T-cell (primary cell): Measurements from ENCODE around the gene ABHD6. TPM values are rescaled to one million over a fixed set of nuclear protein-coding genes. Genes with fewer than 3 reads are reported as not detected.

Experiments used
- ATAC-seq, 4 experiments: fragments of 200-7000 bp in 3 of 4; fragments of 150-1000 bp in 1 of 4; cut with Tn5 transposase; replicated peaks in 1 of 4; 1 replicate in 3 of 4; 2 replicates in 1 of 4; pipeline ENCODE4 v1.10.0; 2021; ENCODE audit warnings: moderate library complexity in 3 of 4, mild to moderate bottlenecking in 2 of 4, moderate number of reproducible peaks in 1 of 4
- CTCF ChIA-PET, 2 donors: fragments of 300-600 bp; sonication (Branson Sonifier 250); formaldehyde crosslinking; loops; one replicate each; lab custom pipeline; 2022; ENCODE audit warnings: antibody characterized with exemption in 2 of 2; lab: Charles Lee
- POLR2A ChIA-PET, 2 donors: fragments of 300-600 bp; sonication (Branson Sonifier 250); formaldehyde crosslinking; loops; one replicate each; lab custom pipeline; 2022; ENCODE audit warnings: antibody characterized with exemption in 2 of 2; lab: Charles Lee
- DNase-seq, 35 experiments: peaks; one replicate each; pipeline versions ENCODE4 v3.0.0 to v3.0.0-alpha.2; 2013 to 2023
- H3K27ac ChIP-seq: one replicate; pipeline ENCODE4 v1.5.1; 2013; ENCODE audit warnings: low read length
- H3K27me3 ChIP-seq, 2 experiments: replicated peaks in 1 of 2; 1 replicate in 1 of 2; 2 replicates in 1 of 2; pipeline versions ENCODE4 v1.6.1 to v1.7.0; 2013; ENCODE audit warnings: low read length in 1 of 2, mixed read lengths in 1 of 2; ENCODE audit not compliant: control insufficient read depth in 2 of 2, insufficient read depth in 2 of 2; ENCODE audit errors: extremely low read depth in 1 of 2
- H3K36me3 ChIP-seq, 2 donors: 1 replicate in 1 of 2; 2 replicates in 1 of 2; pipeline versions ENCODE4 v1.6.1 to v1.7.0; 2013; ENCODE audit warnings: low read length in 1 of 2; ENCODE audit not compliant: control insufficient read depth in 2 of 2, insufficient read depth in 1 of 2; ENCODE audit errors: extremely low read depth in 1 of 2
- H3K4me1 ChIP-seq, 2 experiments: 1 replicate in 1 of 2; 2 replicates in 1 of 2; pipeline versions ENCODE4 v1.6.1 to v1.7.0; 2013; ENCODE audit warnings: low read length in 2 of 2, mixed read lengths in 1 of 2; ENCODE audit not compliant: insufficient read depth in 2 of 2, control insufficient read depth in 1 of 2; ENCODE audit errors: extremely low read depth in 1 of 2
- H3K4me3 ChIP-seq, 2 donors: 1 replicate in 1 of 2; 2 replicates in 1 of 2; pipeline versions ENCODE4 v1.5.1 to v1.7.0; 2013; ENCODE audit warnings: mild to moderate bottlenecking in 2 of 2, low read length in 1 of 2, moderate library complexity in 1 of 2; ENCODE audit not compliant: control insufficient read depth in 1 of 2; ENCODE audit errors: extremely low read depth in 1 of 2
- H3K9me3 ChIP-seq: 2 replicates; pipeline ENCODE4 v1.7.0; 2013
- H3K27ac Mint-ChIP-seq, 2 donors: one replicate each; pipeline ENCODE4 v1.8.0; 2020 to 2021; ENCODE audit warnings: mild to moderate bottlenecking in 2 of 2, mixed read lengths in 2 of 2
- H3K27me3 Mint-ChIP-seq, 2 donors: one replicate each; pipeline ENCODE4 v1.8.0; 2021 to 2022; ENCODE audit warnings: mixed read lengths in 2 of 2
- H3K36me3 Mint-ChIP-seq: one replicate; pipeline ENCODE4 v1.8.0; 2021; ENCODE audit warnings: mixed read lengths
- H3K4me1 Mint-ChIP-seq, 3 donors: one replicate each; pipeline ENCODE4 v1.8.0; 2020 to 2022; ENCODE audit warnings: mixed read lengths in 3 of 3, mild to moderate bottlenecking in 1 of 3
- H3K4me3 Mint-ChIP-seq, 3 donors: one replicate each; pipeline ENCODE4 v1.8.0; 2020 to 2022; ENCODE audit warnings: mild to moderate bottlenecking in 3 of 3, mixed read lengths in 3 of 3, moderate library complexity in 3 of 3
- H3K9me3 Mint-ChIP-seq, 3 donors: one replicate each; pipeline ENCODE4 v1.8.0; 2020 to 2022; ENCODE audit warnings: mixed read lengths in 3 of 3
- WGBS: methylation state at CpG from one replicate; pipeline ENCODE4 v1.1.5; 2013; ENCODE audit warnings: missing lambda C conversion rate; ENCODE audit not compliant: insufficient coverage; 5-methylcytosine and 5-hydroxymethylcytosine counted together
- total RNA-seq, 35 experiments: library from RNA in 6 of 35; stranded (reverse) in 6 of 35; fragments of 120-200 nt in 1 of 35; gene quantifications; one replicate each; pipeline versions ENCODE4 v1.2.1 to v1.2.4 and lab custom pipeline; 2013 to 2026

Gene ABHD6
- total RNA-seq, 5 donors from 2014 or later (not counting 1 experiment from before 2014, with no cell fraction given) = 3.9 to 7.0 (median 5.5) TPM

DNA sequence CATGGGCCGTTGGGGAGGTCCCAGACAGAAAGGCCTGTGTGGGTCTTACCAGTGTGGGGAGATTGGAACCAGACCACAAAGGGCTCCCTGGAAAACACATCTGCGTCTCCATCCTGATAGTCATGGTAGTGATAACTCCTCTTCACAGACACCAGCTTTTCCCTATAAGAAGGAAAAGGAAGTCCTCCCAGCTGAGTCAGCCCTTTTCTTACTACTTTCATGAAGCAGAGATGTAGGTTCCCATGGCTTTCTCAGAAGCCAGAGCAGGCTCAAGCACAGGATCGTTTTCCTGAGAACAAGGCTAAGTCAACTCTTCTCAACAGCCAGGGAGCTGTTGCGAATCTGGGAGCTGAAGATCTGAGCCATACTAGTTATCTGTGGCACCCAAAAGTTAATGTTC is 32.9 kb upstream of the ABHD6 start:
- Histone ChIP-seq H3K9me3 (no peaks in the 10 kb centered on the region), H3K36me3 (no peaks in the 10 kb centered on the region), H3K4me3 (no peak overlapping the region), H3K27me3 (peaks cover 0 to 26% of the 10 kb centered on the region in 2 experiments), H3K4me1 (peaks cover 0 to 4% of the 10 kb centered on the region in 2 experiments), H3K27ac (no peak overlapping the region)
- no peak for DNase-seq
- H3K9me3 Mint-ChIP-seq = peaks cover 0 to 5% (median 2%) of the 10 kb centered on the region in 3 donors
- 76% methylated on average over 2 of the region's 4 CpGs for WGBS
- H3K4me1 Mint-ChIP-seq = peaks cover 2 to 19% (median 8%) of the 10 kb centered on the region in 3 donors
- POLR2A ChIA-PET = no interaction called here
- peaks cover 6 to 18% of the 10 kb centered on the region in 2 donors for H3K27me3 Mint-ChIP-seq
- no peak overlapping the region for H3K27ac Mint-ChIP-seq
- no peaks in the 10 kb centered on the region for H3K36me3 Mint-ChIP-seq
- ATAC-seq = no peak
- CTCF ChIA-PET = no interaction called here
- H3K4me3 Mint-ChIP-seq = no peak overlapping the region

DNA sequence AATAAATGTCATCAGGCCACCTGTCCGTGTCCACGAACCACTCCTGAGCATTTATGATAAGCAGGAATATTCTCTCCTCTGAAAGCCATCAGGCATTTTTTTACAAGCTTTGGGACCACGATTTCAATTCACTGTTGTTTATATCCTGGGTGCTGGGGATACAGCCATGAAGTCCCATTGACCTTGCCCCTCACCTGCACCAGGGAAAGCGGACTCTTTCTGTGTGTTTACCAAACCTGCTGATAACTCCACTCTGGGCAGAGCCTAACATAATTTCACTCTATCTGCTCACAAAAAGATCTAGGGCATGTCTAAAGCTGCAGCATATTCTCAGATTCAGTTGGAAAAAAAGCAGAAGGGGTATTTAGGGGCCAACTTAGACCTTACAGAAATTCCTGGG is 31.6 kb upstream of the ABHD6 start:
- ChIA-PET POLR2A (no interaction called here), CTCF (interaction anchor here in 1 of 2 donors (0.6 kb wide), 2 partner anchors 11 to 237 kb away, joined by 4 to 9 read pairs; no protein-coding TSS in a partner anchor)
- H3K36me3 Mint-ChIP-seq = no peaks in the 10 kb centered on the region
- DNase-seq = no peak
- H3K4me1 ChIP-seq = peaks cover 0 to under 1% of the 10 kb centered on the region in 2 experiments
- no peaks in the 10 kb centered on the region for H3K36me3 ChIP-seq
- H3K4me1 Mint-ChIP-seq = peaks cover 0 to 14% (median 2%) of the 10 kb centered on the region in 3 donors
- H3K27me3 Mint-ChIP-seq = peaks cover 8 to 18% of the 10 kb centered on the region in 2 donors
- ATAC-seq = no peak
- no peak overlapping the region for H3K27ac ChIP-seq
- peaks cover 0 to 22% of the 10 kb centered on the region in 2 experiments for H3K27me3 ChIP-seq
- H3K9me3 Mint-ChIP-seq = peaks cover 0 to 5% (median 2%) of the 10 kb centered on the region in 3 donors
- WGBS = 88% methylated on average over 2 of the region's 4 CpGs
- H3K4me3 ChIP-seq = no peak overlapping the region
- H3K9me3 ChIP-seq = no peaks in the 10 kb centered on the region
- H3K27ac Mint-ChIP-seq = no peak overlapping the region
- no peak overlapping the region for H3K4me3 Mint-ChIP-seq

DNA sequence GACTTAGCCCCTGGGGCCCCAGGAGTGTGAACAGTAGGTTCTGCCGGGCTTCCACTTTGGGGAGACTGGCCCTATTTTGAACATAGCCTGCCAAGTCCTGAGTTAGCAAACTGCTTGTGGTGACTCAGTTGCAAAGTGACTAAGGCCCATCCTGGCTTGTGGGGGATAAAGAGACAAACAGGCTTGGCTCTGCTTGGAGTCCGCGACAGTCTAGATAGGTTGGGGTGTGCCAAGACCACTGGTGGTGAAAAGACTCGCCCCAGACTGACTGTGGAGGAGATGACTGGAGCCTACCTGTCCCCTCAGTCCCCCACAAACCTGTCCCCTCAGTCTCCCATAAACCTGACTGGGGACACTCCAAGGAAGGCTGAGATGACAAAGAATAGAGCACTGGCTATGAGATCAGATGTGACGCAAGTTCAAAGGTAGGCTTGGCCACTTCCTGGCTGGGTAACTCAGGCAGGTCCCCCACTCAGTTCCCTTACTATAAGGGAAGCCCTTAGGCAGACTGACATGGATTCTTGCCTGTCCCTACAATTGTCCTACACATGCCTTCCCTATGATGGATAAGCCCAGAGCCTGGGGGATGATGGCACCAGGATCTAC is 31.1 kb upstream of the ABHD6 start:
- no peaks in the 10 kb centered on the region for H3K9me3 ChIP-seq
- no peak overlapping the region for H3K4me3 ChIP-seq
- WGBS = 52% methylated on average over 3 of the region's 5 CpGs
- H3K4me1 ChIP-seq = no peaks in the 10 kb centered on the region
- peaks cover 0 to 2% (median 2%) of the 10 kb centered on the region in 3 donors for H3K9me3 Mint-ChIP-seq
- H3K36me3 Mint-ChIP-seq = no peaks in the 10 kb centered on the region
- no peak overlapping the region for H3K4me3 Mint-ChIP-seq
- DNase-seq = peak in 1 of 35 experiments; percentile 11
- H3K27me3 Mint-ChIP-seq = peaks cover 8 to 18% of the 10 kb centered on the region in 2 donors
- ChIA-PET POLR2A (no interaction called here), CTCF (no interaction called here)
- peaks cover 0 to 21% of the 10 kb centered on the region in 2 experiments for H3K27me3 ChIP-seq
- peaks cover 0 to 9% (median 0%) of the 10 kb centered on the region in 3 donors for H3K4me1 Mint-ChIP-seq
- peak; percentile 23 to 72 (median 62) for ATAC-seq
- H3K27ac ChIP-seq = no peak overlapping the region
- no peaks in the 10 kb centered on the region for H3K36me3 ChIP-seq
- H3K27ac Mint-ChIP-seq = no peak overlapping the region

DNA sequence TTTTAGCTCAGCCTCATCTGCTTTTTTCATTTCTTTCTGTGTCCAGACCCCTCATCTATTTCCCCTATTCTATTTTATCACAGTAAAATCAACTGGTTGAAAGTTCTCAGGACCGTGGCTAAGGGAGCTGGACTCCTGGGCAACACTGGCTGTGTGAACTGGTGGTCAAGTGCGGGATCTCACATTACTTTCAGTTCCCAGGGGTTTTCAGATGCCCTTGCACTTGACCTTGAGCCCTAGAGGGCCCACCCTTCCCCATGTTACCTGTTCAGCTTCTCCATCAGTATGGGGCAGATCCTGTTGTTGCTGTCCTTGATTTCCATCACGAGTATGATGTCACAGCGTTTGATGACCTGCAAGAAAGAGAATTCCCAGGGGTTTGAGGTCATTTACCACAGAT is 29.6 kb upstream of the ABHD6 start:
- peak overlapping the region in 1 of 2 donors; percentile 8 for H3K27ac Mint-ChIP-seq
- CTCF ChIA-PET = interaction anchor here in 1 of 2 donors (0.6 kb wide), 1 partner anchor 99 kb away, joined by 3 read pairs; no protein-coding TSS in a partner anchor
- no peak for DNase-seq

DNA sequence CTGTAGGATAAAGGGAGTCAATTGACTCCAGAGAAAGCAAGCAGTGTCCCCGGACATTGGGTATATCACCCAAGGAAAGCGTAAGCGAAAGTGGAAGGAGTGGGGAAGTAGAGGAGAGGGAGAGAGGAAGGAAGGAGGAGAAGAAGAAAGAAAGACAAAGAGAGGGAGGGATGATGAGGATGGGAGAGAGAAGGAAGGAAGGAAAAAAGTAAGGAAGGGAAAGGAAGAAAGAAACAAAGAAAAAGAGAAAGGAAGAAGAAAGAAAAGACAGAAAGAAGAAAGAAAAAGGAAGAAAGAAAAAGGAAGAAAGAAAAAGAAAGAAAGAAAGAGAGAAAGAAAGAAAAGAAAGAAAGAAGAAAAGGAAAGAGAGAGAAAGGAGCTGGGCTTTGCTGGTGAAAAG is 27.7 kb upstream of the ABHD6 start:
- DNase-seq (no peak), ATAC-seq (no peak)
- CTCF ChIA-PET = interaction anchor here in 1 of 2 donors (1.1 kb wide), 1 partner anchor 21 kb away, joined by 3 read pairs; no protein-coding TSS in a partner anchor
- no peak overlapping the region for H3K27ac ChIP-seq
- Mint-ChIP-seq H3K9me3 (no peaks in the 10 kb centered on the region), H3K4me1 (peaks cover 2 to 9% (median 3%) of the 10 kb centered on the region in 3 donors), H3K27ac (no peak overlapping the region), H3K27me3 (peaks cover 4 to 5% of the 10 kb centered on the region in 2 donors), H3K36me3 (no peaks in the 10 kb centered on the region), H3K4me3 (no peak overlapping the region)
- no peak overlapping the region for H3K4me3 ChIP-seq
- POLR2A ChIA-PET = no interaction called here
- H3K9me3 ChIP-seq = no peaks in the 10 kb centered on the region
- 63% methylated on average over 3 of the region's 3 CpGs for WGBS
- no peaks in the 10 kb centered on the region for H3K36me3 ChIP-seq
- H3K4me1 ChIP-seq = no peaks in the 10 kb centered on the region
- peaks cover 0 to 12% of the 10 kb centered on the region in 2 experiments for H3K27me3 ChIP-seq

More for the DNA sequence above, 29.6 kb upstream of the ABHD6 start:
- Histone ChIP-seq H3K36me3 (no peaks in the 10 kb centered on the region), H3K4me3 (no peak overlapping the region), H3K4me1 (no peaks in the 10 kb centered on the region), H3K9me3 (no peaks in the 10 kb centered on the region), H3K27me3 (peaks cover 0 to 18% of the 10 kb centered on the region in 2 experiments), H3K27ac (no peak overlapping the region)
- H3K4me1 Mint-ChIP-seq = peaks cover 0 to 8% (median 0%) of the 10 kb centered on the region in 3 donors
- no peaks in the 10 kb centered on the region for H3K36me3 Mint-ChIP-seq
- WGBS = 89% methylated on average over 2 of the region's 4 CpGs
- H3K27me3 Mint-ChIP-seq = peaks cover 7 to 10% of the 10 kb centered on the region in 2 donors
- POLR2A ChIA-PET = no interaction called here
- no peak for ATAC-seq
- no peak overlapping the region for H3K4me3 Mint-ChIP-seq
- peaks cover 0 to 2% (median 0%) of the 10 kb centered on the region in 3 donors for H3K9me3 Mint-ChIP-seq

DNA sequence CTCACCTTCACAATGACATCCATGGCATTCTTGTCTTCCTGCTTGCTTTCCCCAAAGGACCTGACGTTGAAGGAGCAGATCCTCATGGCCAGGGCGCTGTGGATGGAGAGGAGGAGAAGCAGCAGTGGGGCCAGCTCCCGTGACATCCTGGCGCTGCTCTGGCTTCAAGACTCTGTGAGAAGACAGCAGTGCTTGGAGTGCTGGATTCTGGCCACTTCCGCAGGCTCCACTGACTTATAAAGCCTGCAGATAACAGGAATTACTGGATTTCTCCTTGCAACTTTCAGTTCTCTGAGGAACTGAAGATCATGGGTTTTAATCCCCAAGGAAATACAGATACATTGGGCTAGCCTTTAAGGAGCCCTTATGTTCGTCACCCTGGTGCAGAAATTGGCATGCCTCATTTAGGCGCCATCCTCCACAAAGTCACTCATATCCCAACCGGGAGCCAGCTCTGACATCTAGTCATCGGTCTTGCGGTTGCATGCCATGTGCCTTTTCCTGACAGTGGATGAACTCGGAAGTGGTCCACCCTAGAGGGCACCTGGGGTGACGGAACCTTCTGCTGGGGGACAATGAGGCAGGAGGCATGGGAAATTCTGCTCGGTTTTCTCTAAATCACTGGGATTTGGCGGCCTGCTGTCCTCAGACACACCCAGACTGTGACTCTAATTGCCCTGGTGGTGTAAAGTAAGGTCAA is 26.7 kb upstream of the ABHD6 start, which contains the start of gene DNASE1L3:
DNASE1L3 (minus strand) TSS at position 212 of the 700 bp plus-strand sequence; CDS start at position 146, 66 bp downstream.
- Mint-ChIP-seq H3K27me3 (peaks cover 4 to 5% of the 10 kb centered on the region in 2 donors), H3K4me3 (no peak within 1 kb of the TSS), H3K4me1 (peaks cover 5 to 13% (median 8%) of the 10 kb centered on the region in 3 donors), H3K36me3 (no peaks in the 10 kb centered on the region), H3K27ac (no peak within 1 kb of the TSS), H3K9me3 (no peaks in the 10 kb centered on the region)
- Histone ChIP-seq H3K4me1 (no peaks in the 10 kb centered on the region), H3K27me3 (peaks cover 0 to 12% of the 10 kb centered on the region in 2 experiments), H3K36me3 (no peaks in the 10 kb centered on the region), H3K4me3 (no peak within 1 kb of the TSS), H3K9me3 (no peaks in the 10 kb centered on the region), H3K27ac (no peak within 1 kb of the TSS)
- 75% methylated on average over 12 of the region's 14 CpGs for WGBS
- ChIA-PET CTCF (interaction anchor here (0.6 to 1.1 kb wide), 2 partner anchors 21 to 22 kb away, joined by 3 read pairs; no protein-coding TSS in a partner anchor), POLR2A (no interaction called here)
- DNase-seq = no peak
- no peak for ATAC-seq
